Choroid plexus epithelial cell (primary cell): Measurements from ENCODE around the gene FUBP3.

Source experiments
- DNase-seq: peaks from one replicate; pipeline ENCODE4 v3.0.0-alpha.2; 2010; ENCODE audit warnings: low read depth
- H3K4me3 ChIP-seq: 2 replicates; pipeline ENCODE4 v1.5.1; 2011; ENCODE audit warnings: low read depth, mild to moderate bottlenecking, control low read depth, low read length, moderate library complexity
- CTCF ChIP-seq: conservative IDR thresholded peaks from 2 replicates; pipeline ENCODE4 v1.5.1; 2011; ENCODE audit warnings: low read depth, mild to moderate bottlenecking, control low read depth, inconsistent platforms, low read length, moderate library complexity

FUBP3 gene

GRCh38 chr9:130589754-130590153 lies 10.4 kb downstream of the FUBP3 start:
- DNase-seq = no peak
- no peak for TF ChIP-seq CTCF
- H3K4me3 ChIP-seq = no peak overlapping the region

- no peak for DNase-seq
- H3K4me3 ChIP-seq = no peak overlapping the region
- no peak for TF ChIP-seq CTCF
These were observed 10.9 kb downstream of the FUBP3 start for GRCh38 chr9:130590305-130590704.

GRCh38 chr9:130593020-130593419 lies 13.6 kb downstream of the FUBP3 start:
- DNase-seq = no peak
- TF ChIP-seq CTCF = no peak
- no peak overlapping the region for H3K4me3 ChIP-seq

- TF ChIP-seq CTCF = no peak
These were observed 17.9 kb downstream of the FUBP3 start for GRCh38 chr9:130597228-130597627.

GRCh38 chr9:130598188-130598587 lies 18.8 kb downstream of the FUBP3 start:
- no peak for TF ChIP-seq CTCF
- H3K4me3 ChIP-seq = no peak overlapping the region
- no peak for DNase-seq

More at GRCh38 chr9:130597228-130597627, 17.9 kb downstream of the FUBP3 start:
- DNase-seq = peak; percentile 23
- H3K4me3 ChIP-seq = no peak overlapping the region

- no peak for TF ChIP-seq CTCF
- DNase-seq = no peak
- H3K4me3 ChIP-seq = no peak overlapping the region
These were observed 20.2 kb downstream of the FUBP3 start for GRCh38 chr9:130599625-130600024.

GRCh38 chr9:130601100-130601499 lies 21.7 kb downstream of the FUBP3 start:
- TF ChIP-seq CTCF = no peak
- no peak overlapping the region for H3K4me3 ChIP-seq
- DNase-seq = no peak
